Stimulated activated CD4-positive, alpha-beta T cell treated with anti-CD3 and anti-CD28 coated beads, Interleukin-4, amount 100 ng/mL, for 24 hours (primary cell): ENCODE results near the gene SLC49A3.
"Not testable (repeated sequence)": the region's sequence is repeated elsewhere in the genome, so short reads cannot be mapped to it uniquely, and the experiment has no call there.

ENCODE experiments used
- DNase-seq: peaks from one replicate; pipeline ENCODE4 v3.0.0-alpha.2; 2020

SLC49A3 gene

DNA sequence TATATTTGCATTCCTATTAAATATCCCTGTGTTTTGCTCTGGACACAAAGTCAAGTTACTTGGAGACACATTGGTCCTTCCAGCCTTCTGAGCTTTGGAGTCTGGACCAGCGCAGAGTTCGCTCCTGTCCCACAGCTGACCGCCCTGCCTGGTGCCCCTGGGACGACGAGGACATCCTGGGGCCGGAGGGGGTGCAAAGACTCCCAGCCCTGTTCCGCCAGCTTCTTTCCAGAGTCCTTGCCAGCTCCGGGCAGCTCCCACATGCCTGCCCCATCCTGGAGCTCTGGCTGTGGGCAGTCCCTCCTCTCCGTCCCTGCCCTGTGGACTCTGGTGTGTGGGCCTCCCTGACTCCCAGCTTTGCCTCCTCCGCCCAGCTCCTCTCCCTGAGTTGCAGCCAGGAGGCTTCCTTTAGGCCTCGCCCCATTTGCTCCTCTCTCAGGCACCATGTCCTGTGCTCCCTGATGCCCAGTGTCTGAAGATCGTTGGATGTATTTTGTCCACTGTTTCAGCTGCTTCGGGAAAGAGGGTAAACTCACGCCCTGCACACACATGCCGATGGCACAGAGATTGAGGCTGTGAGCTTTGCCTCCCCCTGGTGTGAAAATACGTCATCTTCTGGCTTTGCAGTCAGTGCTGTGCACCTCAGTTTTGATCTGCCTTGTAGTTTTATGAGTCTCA lies 11.8 kb upstream of the SLC49A3 start:
- DNase-seq, result no peak

DNA sequence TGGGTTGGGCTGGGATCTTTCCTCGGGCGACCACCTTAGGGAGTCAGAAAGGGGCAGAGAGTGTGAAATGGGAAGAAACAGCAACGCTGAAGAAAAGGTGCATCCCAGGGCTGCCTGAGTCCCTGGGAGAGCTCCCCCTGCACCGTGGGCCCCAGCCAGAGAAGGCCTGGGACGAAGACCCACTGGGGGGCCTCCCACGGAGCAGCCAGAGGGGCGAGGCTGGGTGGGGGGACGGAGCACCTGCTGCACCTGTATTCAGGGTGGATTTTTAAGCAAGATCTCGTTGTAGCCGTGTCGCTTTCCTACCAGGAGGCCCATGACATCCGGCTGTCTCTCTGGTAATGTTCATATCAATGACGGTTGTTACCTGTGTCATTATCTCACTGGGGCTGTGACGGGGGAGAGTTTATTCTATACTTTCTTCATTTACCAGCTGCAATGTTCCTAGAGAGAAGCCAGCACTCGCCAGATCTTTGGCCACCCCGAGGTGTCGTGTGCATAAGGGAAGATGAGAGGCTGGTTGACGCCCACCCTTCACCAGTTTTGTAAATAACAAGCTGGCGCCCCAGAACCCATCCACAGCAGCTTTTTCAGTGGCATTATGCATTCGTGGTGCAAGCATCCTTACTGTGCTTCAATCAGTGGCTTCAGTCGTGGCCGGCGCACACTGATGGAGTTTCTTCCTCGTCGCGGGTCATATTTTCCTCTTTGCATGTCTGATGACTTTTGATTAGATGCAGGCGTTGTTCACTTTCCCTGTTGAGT lies 11.0 kb upstream of the SLC49A3 start:
- DNase-seq, result no peak

- not testable (repeated sequence) for DNase-seq
Observed at GRCh38 chr4:694341-694940, 5.5 kb upstream of the SLC49A3 start.

- no peak for DNase-seq
Observed at GRCh38 chr4:692771-693554, 4.0 kb upstream of the SLC49A3 start.

DNA sequence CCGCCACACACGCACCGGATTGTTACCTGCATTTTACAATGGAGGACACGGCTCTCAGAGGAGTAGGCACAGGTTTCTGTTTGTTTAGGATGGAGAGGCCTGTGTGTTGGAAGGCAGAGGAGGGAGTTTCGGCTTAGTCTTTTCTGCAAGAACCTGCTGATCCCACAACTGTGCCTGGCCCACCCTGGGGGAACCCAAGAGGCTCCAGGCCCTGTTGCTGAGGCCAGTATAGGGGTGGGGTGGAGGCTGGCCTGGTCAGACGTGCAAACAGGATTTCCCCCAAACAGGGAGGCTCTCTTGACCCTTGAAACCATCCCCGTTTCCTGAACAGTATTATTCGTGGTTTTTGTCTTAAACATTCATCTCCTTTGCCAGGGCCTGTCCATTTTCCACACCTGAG lies 772 bp upstream of the SLC49A3 start:
- no peak for DNase-seq

DNA sequence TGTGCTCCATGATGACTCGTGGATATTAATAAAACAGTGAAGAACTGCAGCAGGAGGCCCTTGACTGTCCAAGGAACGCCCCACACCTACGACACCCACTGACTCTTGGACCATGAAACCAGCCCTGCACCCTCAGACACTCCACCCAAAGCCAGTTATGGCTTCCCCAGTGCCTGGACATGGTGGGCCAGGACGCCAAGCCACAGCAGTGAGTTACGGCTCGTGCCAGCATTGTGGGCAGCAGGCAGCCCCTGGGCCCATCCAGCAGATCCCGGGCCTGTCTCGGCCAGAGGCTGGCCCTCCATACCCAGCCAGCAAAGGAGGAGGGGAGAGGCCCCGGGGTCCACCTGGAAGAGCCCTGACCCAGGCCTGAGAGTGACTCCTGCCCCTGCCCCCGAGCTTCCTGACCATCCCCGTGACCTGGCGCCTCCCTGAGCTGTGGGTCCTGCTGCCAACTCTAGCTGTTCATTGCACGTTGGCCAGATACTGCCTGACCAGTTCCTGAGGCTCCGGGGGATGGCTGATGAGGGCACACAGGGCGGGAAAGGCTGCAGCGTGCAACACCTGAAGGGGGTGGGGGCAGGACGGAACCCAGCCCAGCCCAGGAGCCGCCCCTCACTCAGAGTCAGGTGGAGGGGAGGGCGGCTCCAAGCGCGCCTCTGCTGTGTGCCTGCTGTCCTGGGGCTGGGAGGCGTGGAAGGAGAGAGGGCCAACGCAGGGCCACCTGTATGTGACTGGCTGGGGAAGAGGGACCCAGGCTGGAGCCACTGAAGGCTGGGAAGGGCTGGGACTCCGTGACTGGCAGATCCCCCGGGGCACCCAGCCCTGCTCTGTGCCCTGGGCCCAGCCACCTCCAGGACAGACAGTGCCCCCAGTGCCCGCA lies 739 bp downstream of the SLC49A3 start:
- no peak for DNase-seq

DNA sequence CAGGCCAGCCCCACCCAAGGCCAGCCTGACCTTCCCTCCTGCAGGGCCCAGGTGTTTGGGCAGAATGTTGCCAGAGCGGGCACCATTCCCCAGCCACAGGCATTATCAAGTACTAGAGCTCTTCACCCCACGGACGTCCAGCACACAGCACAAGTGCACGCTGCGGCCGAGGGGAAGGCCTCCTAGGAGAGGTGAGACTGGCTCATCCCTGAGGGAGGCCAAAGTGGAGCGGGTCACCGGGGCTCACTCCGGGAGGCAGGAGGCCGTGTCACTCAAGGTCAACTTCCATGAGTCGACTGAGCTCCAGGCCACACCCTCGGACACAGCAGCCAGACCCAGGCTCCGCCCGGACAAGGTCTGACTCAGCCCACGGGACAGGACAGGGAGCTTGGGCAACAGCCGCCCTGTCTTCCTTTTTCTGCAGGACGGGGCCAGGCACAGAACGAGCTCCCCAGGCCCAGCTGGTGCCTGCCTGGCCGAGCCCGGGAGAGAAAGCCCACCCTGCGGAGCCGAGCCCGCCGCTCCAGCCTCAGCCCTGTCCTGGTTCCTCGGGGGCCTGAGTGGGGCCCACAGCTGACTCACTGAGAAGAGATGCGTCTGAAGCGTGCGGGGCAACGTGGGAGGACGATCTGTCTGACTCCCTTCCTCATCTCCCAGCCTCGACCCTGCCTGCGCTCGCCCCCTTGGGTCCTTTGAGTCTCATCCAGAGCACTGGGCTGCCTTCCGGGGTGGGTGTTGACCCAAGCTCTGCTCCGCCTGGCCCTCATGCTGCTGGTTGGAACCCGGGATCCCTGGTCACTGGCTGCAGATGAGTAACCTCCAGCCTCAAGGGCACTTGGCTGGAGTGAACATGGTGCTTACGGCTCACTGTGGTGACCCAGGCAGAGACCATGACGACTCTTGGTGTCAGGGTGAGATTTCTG lies 1.6 kb downstream of the SLC49A3 start:
- DNase-seq, result no peak

GRCh38 chr4:686413-687040 lies 2.4 kb downstream of the SLC49A3 start:
- DNase-seq, result no peak

DNA sequence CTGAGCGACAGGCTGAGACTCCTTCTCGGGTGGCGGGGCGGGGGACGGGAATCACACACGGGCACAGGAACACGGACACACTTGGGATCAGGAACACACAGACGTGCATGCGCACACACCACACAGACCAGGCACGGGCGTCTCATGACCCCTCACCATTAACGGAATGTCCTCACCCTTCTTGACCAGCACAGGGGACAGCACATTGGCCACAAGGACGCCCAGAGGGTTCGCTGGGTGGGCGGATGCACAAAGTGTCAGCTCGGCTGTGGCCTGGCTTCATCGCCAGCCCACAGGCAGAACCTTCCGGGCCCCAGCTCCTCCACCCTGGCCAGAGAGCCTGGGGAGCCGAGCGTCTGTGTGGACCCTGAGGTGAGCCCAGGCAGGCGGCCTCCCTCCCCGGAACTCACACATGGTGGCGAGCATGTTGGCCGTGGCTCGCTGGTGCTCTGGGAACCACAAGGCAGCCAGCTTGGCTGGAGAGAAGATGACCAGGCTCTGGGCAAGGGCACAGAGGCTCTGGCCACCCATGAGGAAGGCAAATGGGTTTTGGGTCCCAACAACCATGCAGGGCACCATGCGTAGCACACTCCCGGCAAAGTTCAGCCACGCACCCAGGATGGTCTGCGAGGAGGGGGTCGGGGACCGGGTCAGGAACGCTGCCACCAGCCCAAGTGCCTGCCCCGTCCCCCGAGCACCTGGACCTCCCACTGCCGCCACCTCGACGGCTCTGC lies 3.1 kb downstream of the SLC49A3 start:
- no peak for DNase-seq

DNA sequence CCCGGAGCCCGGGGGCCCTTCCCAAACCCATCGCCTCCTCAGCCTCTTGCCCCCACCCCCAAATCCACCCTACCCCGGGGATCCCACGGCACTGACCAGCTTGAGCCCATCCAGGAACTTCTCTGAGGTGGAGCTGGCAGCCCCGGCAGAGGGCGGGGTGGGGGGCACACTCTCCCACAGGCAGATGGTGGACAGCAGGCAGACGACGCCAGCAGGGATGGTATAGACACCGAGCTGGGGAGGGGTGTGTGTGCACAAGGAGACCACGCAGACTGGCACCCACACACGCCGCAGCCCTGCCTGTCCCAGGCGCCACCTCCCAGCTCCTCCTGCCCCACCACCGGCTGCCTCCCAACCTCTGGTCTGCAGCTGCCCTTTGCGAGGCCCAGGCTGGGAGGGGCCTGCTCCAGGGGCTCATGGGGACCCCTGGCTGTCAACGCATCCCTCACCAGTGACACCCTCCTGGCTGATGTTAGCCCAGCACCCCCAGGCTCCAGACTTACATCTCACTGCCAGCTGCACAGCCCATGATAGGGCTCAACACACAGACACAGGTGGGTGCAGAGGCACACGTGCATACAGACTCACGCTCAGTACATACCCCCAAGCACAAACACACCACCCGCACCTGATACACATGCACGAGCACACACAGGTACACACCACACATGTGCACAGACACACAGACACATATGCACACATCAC lies 4.2 kb downstream of the SLC49A3 start:
- DNase-seq, result no peak

DNA sequence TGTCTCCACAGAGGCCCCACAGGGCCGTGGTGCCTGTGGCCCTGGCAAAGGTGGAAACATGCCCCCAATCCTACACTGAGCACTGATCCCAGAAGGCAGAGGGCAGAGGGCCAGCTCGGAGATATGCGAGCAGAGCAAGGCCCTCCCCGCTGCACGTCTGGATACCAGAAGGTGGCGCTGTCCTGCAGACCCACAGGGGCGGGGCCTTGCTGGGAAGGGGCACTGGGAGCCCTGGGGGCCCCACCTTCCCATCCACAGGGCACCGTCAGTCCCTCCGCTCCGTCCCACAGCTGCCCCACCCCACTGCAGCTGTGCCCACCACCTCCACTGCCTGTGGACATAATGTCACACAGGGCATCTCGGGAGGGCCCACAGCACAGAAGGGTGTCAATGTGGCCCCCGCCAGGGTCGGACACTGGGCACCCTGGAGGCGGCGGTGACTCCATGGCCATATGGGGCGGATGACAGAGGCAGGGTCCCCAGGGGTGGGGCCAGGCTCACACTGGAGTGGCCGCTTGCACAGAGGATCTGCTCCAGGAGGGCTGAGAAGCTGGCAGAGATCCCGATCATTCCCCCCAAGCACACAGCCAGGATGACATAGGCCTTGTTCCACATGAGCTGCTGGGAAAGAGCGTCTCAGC lies 4.8 kb downstream of the SLC49A3 start:
- peak; percentile 44 for DNase-seq

GRCh38 chr4:683247-683897 lies 5.6 kb downstream of the SLC49A3 start:
- DNase-seq, result no peak

DNA sequence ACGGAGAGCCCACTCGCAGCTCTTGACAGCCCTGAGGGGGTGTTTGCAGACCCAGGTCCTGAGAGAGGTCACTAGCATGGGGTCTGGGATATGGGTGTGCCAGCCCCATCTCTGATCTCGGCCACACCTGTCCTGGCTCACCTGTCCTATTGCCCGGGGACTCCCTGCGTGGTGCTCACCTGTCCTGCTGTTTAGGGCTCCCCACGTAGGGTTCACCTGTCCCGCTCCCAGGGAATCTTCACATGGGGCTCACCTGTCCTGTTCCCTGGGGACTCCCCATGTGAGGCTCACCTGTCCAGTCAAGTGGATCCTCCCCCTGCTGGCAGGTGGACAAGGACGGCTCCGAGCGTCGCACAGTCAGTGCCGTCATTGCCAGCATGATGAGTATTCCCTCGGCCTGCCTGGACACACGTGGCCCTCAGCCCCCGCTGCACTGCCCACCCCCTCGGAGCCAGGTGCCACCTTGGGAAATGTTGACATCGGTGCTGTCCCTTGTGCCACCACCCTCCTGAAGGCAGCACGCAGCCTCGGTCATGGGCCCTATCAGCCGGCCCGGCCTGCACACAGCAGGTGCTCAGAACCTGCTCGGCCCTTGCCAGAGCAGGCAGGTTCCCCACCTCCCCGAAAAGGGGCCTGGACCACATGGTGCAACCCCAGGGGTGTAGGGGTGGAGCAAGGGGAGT lies 6.3 kb downstream of the SLC49A3 start:
- DNase-seq, result no peak

DNA sequence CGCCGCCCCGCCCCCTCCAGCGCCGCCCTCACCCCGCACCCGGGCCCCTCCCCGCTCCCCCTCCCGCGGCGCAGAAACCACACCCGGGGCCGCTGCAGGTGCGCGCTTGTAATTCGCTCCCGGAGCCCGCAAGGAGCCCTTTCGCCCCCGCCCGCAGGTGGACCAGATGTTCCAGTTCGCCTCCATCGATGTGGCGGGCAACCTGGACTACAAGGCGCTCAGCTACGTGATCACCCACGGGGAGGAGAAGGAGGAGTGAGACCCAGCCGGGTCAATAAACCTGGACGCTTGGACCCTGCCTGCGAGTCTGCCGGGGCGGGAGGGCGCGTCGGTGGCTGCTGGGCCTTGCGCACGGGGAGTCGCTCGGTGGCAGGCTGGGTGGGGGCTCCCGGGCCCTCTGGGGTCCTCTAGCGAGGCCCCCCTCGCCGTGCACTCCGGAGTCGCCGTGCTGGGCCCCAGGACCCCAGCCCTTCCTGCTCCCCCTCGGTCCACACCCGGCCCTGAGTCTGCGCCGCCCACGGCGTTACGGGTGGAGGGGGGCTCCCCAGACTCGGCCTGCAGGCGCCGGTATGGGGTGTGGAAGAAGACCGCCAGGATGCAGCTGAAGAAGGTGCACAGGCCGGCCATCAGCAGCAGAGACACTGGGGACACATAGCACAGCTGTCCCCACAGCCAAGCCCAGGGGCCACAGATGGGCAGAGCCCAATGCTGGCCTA lies 7.1 kb downstream of the SLC49A3 start:
- DNase-seq, result no peak

GRCh38 chr4:680928-681645 lies 7.9 kb downstream of the SLC49A3 start:
- peak; percentile 52 for DNase-seq

- no peak for DNase-seq
Observed at GRCh38 chr4:680551-680927, 8.4 kb downstream of the SLC49A3 start.
